H9 (cell line): ENCODE data around the gene TRIO. TPM values are rescaled to one million over a fixed set of nuclear protein-coding genes. Genes with fewer than 3 reads are reported as not detected.
A peak's percentile ranks its signal among the peaks of the same experiment; 100 is the strongest.

Experiments
- DNase-seq: peaks from one replicate; pipeline ENCODE4 v3.0.0-alpha.2; 2017
- H2AFZ ChIP-seq: one replicate; pipeline ENCODE4 v1.6.1; 2013; ENCODE audit warnings: mild to moderate bottlenecking, low read length, control low read depth, moderate library complexity
- H2AK5ac ChIP-seq: 2 replicates; pipeline ENCODE4 v1.6.1; 2013; ENCODE audit warnings: low read length, control low read depth, mixed read lengths; ENCODE audit not compliant: insufficient read length
- H2BK120ac ChIP-seq: one replicate; pipeline ENCODE4 v1.6.1; 2013; ENCODE audit warnings: low read depth, mild to moderate bottlenecking, low read length, control low read depth, inconsistent platforms; ENCODE audit not compliant: poor library complexity, severe bottlenecking
- H2BK12ac ChIP-seq: 2 replicates; pipeline ENCODE4 v1.6.1; 2013; ENCODE audit warnings: low read length, control low read depth, mixed read lengths, low read depth; ENCODE audit not compliant: insufficient read length
- H2BK15ac ChIP-seq: 2 replicates; pipeline ENCODE4 v1.6.1; 2013; ENCODE audit warnings: low read depth, low read length, control low read depth
- H2BK20ac ChIP-seq: one replicate; pipeline ENCODE4 v1.6.1; 2013; ENCODE audit warnings: low read depth, mild to moderate bottlenecking, low read length, control low read depth, inconsistent platforms; ENCODE audit not compliant: poor library complexity, severe bottlenecking
- H2BK5ac ChIP-seq: 2 replicates; pipeline ENCODE4 v1.6.1; 2013; ENCODE audit warnings: low read length, control low read depth, mixed read lengths; ENCODE audit not compliant: insufficient read length
- H3K14ac ChIP-seq: 2 replicates; pipeline ENCODE4 v1.6.1; 2013; ENCODE audit warnings: low read length, control low read depth; ENCODE audit not compliant: insufficient read depth
- H3K18ac ChIP-seq: 2 replicates; pipeline ENCODE4 v1.6.1; 2013; ENCODE audit warnings: low read depth, mild to moderate bottlenecking, mixed read lengths, low read length, control low read depth; ENCODE audit not compliant: insufficient read length
- H3K23ac ChIP-seq: 2 replicates; pipeline ENCODE4 v1.6.1; 2013; ENCODE audit warnings: low read length, control low read depth, mixed read lengths, low read depth; ENCODE audit not compliant: insufficient read length
- H3K23me2 ChIP-seq: 2 replicates; pipeline ENCODE4 v1.6.1; 2013; ENCODE audit warnings: low read depth, mild to moderate bottlenecking, mixed read lengths, low read length, control low read depth; ENCODE audit not compliant: insufficient read length, poor library complexity, severe bottlenecking
- H3K27ac ChIP-seq: 2 replicates; pipeline ENCODE4 v1.5.1; 2013; ENCODE audit warnings: low read length, control low read depth, mixed read lengths, low read depth; ENCODE audit not compliant: insufficient read length
- H3K27me3 ChIP-seq: 2 replicates; pipeline ENCODE4 v1.6.1; 2013; ENCODE audit warnings: low read length, control low read depth, inconsistent platforms; ENCODE audit not compliant: insufficient read depth
- H3K4ac ChIP-seq: 2 replicates; pipeline ENCODE4 v1.6.1; 2013; ENCODE audit warnings: low read depth, mild to moderate bottlenecking, control low read depth, inconsistent platforms, low read length, moderate library complexity
- H3K4me1 ChIP-seq: 2 replicates; pipeline ENCODE4 v1.6.1; 2013; ENCODE audit warnings: low read length, control low read depth, inconsistent platforms; ENCODE audit not compliant: insufficient read depth
- H3K4me2 ChIP-seq: 2 replicates; pipeline ENCODE4 v1.6.1; 2013; ENCODE audit warnings: low read length, control low read depth, mixed read lengths; ENCODE audit not compliant: insufficient read length, insufficient read depth
- H3K56ac ChIP-seq: 2 replicates; pipeline ENCODE4 v1.6.1; 2013; ENCODE audit warnings: low read depth, mild to moderate bottlenecking, mixed read lengths, low read length, control low read depth; ENCODE audit not compliant: insufficient read length
- H3K79me1 ChIP-seq: 2 replicates; pipeline ENCODE4 v1.6.1; 2013; ENCODE audit warnings: low read depth, mild to moderate bottlenecking, moderate library complexity, low read length, control low read depth, inconsistent platforms; ENCODE audit not compliant: insufficient read depth, poor library complexity, severe bottlenecking
- H3K79me2 ChIP-seq: 2 replicates; pipeline ENCODE4 v1.6.1; 2013; ENCODE audit warnings: low read length, control low read depth, inconsistent platforms; ENCODE audit not compliant: insufficient read depth
- H3K9ac ChIP-seq: 2 replicates; pipeline ENCODE4 v1.6.1; 2013; ENCODE audit warnings: low read length, control low read depth, mixed read lengths; ENCODE audit not compliant: insufficient read length; ENCODE audit errors: extremely low read depth
- H3K9me3 ChIP-seq: one replicate; pipeline ENCODE4 v1.6.1; 2013; ENCODE audit warnings: low read depth, low read length, inconsistent platforms; ENCODE audit not compliant: control insufficient read depth
- H3T11ph ChIP-seq: one replicate; pipeline ENCODE4 v1.6.1; 2013; ENCODE audit warnings: mild to moderate bottlenecking, low read length, control low read depth, inconsistent platforms
- H4K20me1 ChIP-seq: one replicate; pipeline ENCODE4 v1.6.1; 2013; ENCODE audit not compliant: control insufficient read depth, insufficient read length, insufficient read depth
- H4K5ac ChIP-seq: 2 replicates; pipeline ENCODE4 v1.6.1; 2013; ENCODE audit warnings: low read depth, mild to moderate bottlenecking, mixed read lengths, low read length, control low read depth; ENCODE audit not compliant: insufficient read length
- H4K8ac ChIP-seq: replicated peaks from 2 replicates; pipeline ENCODE4 v1.6.1; 2013; ENCODE audit warnings: low read length, control low read depth, mixed read lengths, low read depth; ENCODE audit not compliant: insufficient read length
- H4K91ac ChIP-seq: 2 replicates; pipeline ENCODE4 v1.6.1; 2013; ENCODE audit warnings: low read depth, mild to moderate bottlenecking, moderate library complexity, mixed read lengths, low read length, control low read depth; ENCODE audit not compliant: insufficient read length
- H3K27ac Mint-ChIP-seq, 3 experiments: 2 replicates in 2 of 3; 3 replicates in 1 of 3; pipeline ENCODE4 v1.8.0; 2020 to 2021; ENCODE audit warnings: mixed read lengths in 3 of 3, mild to moderate bottlenecking in 1 of 3, moderate library complexity in 1 of 3
- H3K27me3 Mint-ChIP-seq: 2 replicates; pipeline ENCODE4 v1.8.0; 2021; ENCODE audit warnings: low read depth, mild to moderate bottlenecking, moderate library complexity, mixed read lengths
- H3K36me3 Mint-ChIP-seq, 3 experiments: 2 replicates in 2 of 3; 3 replicates in 1 of 3; pipeline ENCODE4 v1.8.0; 2020 to 2021; ENCODE audit warnings: low read depth in 3 of 3, mixed read lengths in 3 of 3; ENCODE audit not compliant: insufficient read depth in 1 of 3
- H3K4me1 Mint-ChIP-seq, 2 experiments: 2 replicates each; pipeline ENCODE4 v1.8.0; 2020; ENCODE audit warnings: mixed read lengths in 2 of 2
- H3K4me3 Mint-ChIP-seq, 2 experiments: 2 replicates in 1 of 2; 3 replicates in 1 of 2; pipeline ENCODE4 v1.8.0; 2020 to 2021; ENCODE audit warnings: mild to moderate bottlenecking in 2 of 2, mixed read lengths in 2 of 2, moderate library complexity in 1 of 2
- H3K9me3 Mint-ChIP-seq, 2 experiments: 2 replicates in 1 of 2; 3 replicates in 1 of 2; pipeline ENCODE4 v1.8.0; 2020; ENCODE audit warnings: mild to moderate bottlenecking in 2 of 2, mixed read lengths in 2 of 2, moderate library complexity in 1 of 2
- WGBS: extraction: QIAGEN DNeasy Blood & Tissue Kit; methylation state at CpG from one replicate; pipeline ENCODE4 v1.1.7; 2013; ENCODE audit warnings: missing lambda C conversion rate, low lambda C conversion rate, mixed read lengths; ENCODE audit not compliant: insufficient read length; ENCODE audit errors: extremely low coverage; 5-methylcytosine and 5-hydroxymethylcytosine counted together
- total RNA-seq: library from RNA; stranded (reverse); gene quantifications from 2 replicates; pipeline ENCODE4 v1.2.1, GENCODE V29; 2021
- TF ChIP-seq, protein P1 (sequence below): fragments of 200-600 bp; sonication (generic); conservative IDR thresholded peaks from 3 replicates; pipeline ENCODE4 v1.8.0; 2021; ENCODE audit warnings: antibody characterized with exemption, mild to moderate bottlenecking

TRIO gene
- total RNA-seq, 1 experiment from 2014 or later = 87.8 TPM

DNA sequence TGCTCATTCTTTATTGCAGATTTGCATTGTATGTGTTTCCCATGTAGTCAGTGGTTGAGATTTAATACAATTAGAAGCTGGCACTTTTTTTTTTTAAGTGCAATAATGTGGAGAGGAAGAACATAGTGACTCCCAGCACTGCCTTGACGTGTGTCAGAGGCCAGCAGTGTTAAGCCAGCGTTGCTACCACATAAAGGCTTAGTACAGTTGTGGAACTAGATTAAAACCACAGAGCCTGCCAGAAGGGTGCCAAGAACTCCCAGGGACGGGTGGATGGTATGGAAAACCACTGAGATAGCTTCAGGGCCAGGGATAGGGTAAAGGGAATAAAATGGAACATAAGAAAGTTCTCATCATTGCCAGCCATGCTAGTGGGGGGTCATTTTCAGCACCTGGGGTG, 142.9 kb downstream of the TRIO start:
- Histone ChIP-seq H3K4me1 (no peaks in the 10 kb centered on the region), H4K91ac (no peak overlapping the region), H3K9ac (no peak overlapping the region), H4K5ac (no peak overlapping the region), H3K4ac (no peak overlapping the region), H3K9me3 (no peaks in the 10 kb centered on the region), H3K27ac (no peak overlapping the region), H3T11ph (no peak overlapping the region), H2BK20ac (no peak overlapping the region), H3K4me2 (no peak overlapping the region), H3K79me1 (peaks cover 3% of the 10 kb centered on the region), H2BK5ac (no peak overlapping the region), H4K20me1 (no peaks in the 10 kb centered on the region), H3K18ac (no peak overlapping the region), H3K23me2 (no peaks in the 10 kb centered on the region), H2BK15ac (no peak overlapping the region), H3K14ac (no peak overlapping the region), H4K8ac (no peak overlapping the region), H3K56ac (no peak overlapping the region), H3K23ac (no peak overlapping the region), H2AFZ (no peak overlapping the region), H3K79me2 (no peaks in the 10 kb centered on the region), H3K27me3 (no peaks in the 10 kb centered on the region), H2BK120ac (no peak overlapping the region), H2BK12ac (no peak overlapping the region), H2AK5ac (no peak overlapping the region)
- no CpG with 5 or more reads among the region's 3 CpGs for WGBS
- TF ChIP-seq, protein P1, sequence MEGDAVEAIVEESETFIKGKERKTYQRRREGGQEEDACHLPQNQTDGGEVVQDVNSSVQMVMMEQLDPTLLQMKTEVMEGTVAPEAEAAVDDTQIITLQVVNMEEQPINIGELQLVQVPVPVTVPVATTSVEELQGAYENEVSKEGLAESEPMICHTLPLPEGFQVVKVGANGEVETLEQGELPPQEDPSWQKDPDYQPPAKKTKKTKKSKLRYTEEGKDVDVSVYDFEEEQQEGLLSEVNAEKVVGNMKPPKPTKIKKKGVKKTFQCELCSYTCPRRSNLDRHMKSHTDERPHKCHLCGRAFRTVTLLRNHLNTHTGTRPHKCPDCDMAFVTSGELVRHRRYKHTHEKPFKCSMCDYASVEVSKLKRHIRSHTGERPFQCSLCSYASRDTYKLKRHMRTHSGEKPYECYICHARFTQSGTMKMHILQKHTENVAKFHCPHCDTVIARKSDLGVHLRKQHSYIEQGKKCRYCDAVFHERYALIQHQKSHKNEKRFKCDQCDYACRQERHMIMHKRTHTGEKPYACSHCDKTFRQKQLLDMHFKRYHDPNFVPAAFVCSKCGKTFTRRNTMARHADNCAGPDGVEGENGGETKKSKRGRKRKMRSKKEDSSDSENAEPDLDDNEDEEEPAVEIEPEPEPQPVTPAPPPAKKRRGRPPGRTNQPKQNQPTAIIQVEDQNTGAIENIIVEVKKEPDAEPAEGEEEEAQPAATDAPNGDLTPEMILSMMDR = no peak
- H3K27me3 Mint-ChIP-seq = no peaks in the 10 kb centered on the region
- H3K36me3 Mint-ChIP-seq = peaks cover 5 to 32% (median 27%) of the 10 kb centered on the region in 3 experiments; a peak in 5 of 7 replicates
- H3K4me1 Mint-ChIP-seq = peaks cover 27 to 28% of the 10 kb centered on the region in 2 experiments
- H3K4me3 Mint-ChIP-seq = no peak overlapping the region
- H3K27ac Mint-ChIP-seq = peak overlapping the region in 1 of 3 experiments; percentile 68; a peak in 2 of 7 replicates
- no peaks in the 10 kb centered on the region for H3K9me3 Mint-ChIP-seq
- no peak for DNase-seq
